Non-pigmented ciliary epithelial cell (primary cell): ENCODE results near the gene COL19A1.
"Not testable (repeated sequence)": the region's sequence is repeated elsewhere in the genome, so short reads cannot be mapped to it uniquely, and the experiment has no call there.

Experiments used
- DNase-seq: peaks from one replicate; pipeline ENCODE4 v3.0.0-alpha.2; 2010; ENCODE audit warnings: low read depth

Gene COL19A1

DNA sequence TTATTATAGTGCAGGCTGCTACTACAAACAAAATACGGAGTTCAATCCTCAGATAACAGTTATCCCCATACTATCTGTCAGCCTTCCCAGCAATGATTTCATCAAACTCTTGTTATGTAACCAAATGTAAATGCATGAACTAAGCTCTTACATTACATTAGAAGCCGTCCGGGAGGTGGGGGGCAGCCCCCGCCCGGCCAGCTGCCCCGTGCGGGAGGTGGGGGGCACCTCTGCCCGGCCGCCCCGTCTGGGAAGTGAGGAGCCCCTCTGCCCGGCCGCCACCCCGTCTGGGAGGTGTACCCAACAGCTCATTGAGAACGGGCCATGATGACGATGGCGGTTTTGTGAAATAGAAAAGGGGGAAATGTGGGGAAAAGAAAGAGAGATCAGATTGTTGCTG is 99.6 kb downstream of the COL19A1 start:
- DNase-seq: not testable (repeated sequence)

DNA sequence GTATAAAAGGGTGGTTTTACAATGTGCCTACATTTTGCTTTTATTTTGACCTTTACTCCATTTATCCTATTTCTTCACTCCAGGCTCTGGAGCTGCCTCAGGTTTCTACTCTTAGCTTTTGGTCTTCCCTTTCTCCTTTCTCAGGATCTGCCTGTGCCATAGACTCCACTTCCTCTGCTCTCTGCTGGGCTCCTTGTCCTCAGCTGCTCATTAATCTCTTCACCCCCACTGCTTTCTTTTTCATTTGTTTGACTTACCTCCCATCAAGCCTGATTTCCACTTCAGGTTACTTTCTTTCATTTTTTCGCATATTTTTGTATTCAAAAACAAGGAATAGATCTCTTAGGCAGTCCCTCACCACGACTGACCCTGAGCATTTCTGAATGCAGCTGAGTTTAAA is 106.8 kb downstream of the COL19A1 start:
- no peak for DNase-seq

DNA sequence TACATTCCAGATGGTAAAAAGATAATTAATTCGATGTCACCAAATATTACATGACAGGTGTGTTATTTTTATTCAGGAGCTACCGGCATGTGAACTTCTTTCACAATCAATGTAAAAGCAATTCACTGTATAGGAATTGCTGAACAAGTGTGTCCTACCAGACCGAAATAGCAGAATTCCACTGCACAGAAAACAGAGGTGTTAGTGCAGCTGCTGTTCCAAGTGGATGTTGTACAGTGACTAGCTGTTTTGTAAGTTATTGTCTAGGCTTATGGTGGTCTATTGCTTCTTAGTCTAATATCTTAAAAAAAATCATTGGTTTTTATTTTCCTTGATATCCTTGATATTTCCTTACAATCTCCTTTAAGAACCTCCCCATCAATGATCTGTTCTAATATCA is 107.4 kb downstream of the COL19A1 start:
- DNase-seq: no peak

DNA sequence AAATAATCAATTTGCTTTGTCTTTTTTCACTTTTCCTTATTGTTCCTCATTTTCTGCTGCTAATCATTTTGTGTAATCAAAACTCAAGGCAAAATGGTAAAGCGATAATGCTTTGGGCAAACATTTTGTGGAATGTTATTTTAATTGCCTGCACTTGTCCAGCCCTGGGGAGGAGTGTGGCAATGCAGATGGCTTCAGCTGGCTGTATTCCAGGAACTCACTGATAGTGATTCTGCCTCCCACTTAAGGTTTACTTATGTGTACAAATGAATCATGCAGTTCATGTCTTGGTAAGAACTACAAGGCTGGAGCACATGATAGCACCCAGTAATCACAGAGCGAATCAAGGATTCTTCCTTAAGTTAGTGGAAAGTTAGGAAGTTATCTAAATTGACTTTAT is 107.8 kb downstream of the COL19A1 start:
- peak; percentile 57 for DNase-seq

DNA sequence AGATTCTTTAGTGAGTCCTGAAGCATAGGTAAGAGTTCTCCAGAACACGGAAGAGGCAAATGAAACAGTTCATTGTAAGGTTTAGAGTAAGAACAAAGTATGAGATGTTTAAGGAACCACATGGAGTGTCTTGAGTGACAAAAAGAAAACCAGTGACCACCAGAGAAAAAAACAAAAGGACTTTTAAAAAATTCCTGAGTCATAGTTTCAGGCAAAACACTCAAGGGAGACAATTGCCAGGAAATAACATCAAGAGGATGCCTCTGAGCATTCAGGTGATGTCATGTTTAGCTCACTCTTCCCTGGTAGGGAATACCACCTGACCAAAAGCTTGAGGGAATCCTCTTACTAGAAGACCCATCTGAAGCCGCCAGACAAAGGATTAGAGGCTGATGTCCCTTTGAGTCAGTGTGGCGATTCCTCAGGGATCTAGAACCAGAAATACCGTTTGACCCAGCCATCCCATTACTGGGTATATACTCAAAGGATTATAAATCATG is 110.3 kb downstream of the COL19A1 start:
- no peak for DNase-seq

DNA sequence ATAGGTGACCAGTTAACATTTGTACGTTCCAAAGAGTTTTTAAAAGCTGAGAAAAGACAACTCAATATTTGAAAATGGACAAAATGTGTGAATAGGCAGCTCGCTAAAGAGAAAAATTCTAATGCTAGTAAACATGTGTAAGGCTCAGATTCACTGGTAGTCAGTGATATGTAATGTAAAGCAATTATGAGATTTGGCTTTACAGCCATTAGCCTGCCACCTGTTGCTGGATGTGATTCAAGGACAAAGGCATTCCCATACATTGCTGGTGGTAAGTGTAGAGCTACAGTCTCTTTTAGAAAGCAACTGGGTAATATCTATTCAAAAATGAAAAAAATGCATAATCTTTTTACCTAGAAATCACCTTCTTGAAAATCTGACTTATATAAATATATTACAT is 114.3 kb downstream of the COL19A1 start:
- no peak for DNase-seq

DNA sequence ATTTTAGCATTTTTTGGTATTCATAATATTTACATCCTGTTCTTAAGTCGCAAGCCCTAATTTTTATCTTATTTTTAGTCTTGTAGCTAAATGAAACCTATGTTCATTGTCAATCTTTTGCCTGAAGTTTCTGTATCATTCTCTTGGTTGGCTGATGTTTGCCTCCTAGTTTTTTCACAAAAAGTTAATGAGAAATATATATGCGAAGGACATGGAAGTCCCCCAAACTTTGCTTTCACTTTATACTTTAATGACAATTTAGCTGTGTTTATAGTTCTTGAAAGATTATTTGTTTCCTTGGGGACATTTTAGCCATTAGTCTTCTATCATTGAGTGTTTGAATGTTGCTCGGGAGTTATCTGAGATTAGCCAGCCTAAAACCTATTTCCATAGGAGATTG is 118.2 kb downstream of the COL19A1 start:
- DNase-seq: no peak

DNA sequence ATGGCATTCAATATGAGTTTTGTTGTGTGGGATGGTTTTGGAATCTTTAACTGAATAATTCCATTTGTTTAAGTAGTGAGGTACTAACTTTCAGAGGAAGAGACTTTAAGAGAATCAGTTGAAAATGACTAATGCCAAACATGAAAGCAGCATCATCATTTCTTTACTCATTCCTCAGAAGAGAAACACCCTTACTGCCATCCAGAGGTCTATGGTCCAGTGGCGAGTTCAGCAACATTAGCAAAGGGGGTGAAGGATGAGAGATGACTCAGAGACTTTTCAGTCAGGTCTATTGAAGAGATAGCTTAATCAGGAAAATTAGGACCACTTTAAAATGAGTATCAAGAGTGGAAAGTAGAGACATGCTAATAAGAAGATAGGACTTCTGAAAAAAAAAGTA is 118.8 kb downstream of the COL19A1 start:
- no peak for DNase-seq

DNA sequence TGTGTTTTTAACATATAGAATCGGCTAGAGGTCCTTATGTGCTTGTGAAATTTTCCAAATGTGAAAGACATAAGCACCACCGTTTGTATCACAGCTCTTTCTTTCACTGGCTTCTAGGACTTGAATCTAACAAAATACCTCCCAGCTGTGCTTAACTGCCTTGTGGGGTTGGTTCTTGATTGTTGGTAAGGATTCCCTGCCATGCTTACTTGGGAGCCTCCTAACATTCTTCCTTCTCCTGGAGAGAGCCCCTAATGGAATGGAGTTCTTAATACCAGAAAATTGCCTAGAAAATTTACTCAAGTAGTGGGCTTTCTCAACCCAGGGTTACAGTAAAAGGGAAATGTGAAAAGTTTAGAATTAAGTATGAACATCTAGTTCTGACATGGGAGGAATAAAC is 121.2 kb downstream of the COL19A1 start:
- no peak for DNase-seq

DNA sequence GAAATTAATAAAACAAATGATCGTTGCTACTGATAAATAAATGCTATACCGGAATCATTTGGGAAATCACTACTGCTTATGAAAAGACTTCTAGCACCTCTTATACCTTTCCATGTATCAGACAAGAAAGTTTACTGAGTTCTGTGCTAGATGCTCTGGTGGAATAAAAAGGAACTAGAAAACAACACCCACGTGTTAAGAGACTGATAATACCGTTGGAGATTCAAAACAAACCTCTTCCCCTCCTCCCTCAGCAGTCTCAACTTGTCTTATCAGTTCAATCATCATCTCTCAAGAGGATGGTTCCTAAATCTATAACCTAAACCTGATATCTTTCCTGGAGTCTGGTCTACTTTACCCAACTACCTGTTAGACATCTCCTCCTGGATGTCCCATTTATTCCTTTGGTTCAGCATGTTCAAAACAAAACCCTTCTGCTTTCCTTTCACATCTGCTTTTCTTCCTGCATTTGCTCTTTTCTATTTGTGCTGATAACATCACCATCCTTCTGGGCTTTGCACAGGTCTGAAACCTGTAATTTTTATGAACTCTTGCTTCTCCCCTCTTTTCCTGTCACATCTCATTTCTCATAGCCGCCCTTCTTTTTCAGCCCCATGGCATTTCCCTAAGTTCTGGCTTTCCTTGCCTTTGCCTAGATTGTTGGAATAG is 122.2 kb downstream of the COL19A1 start:
- no peak for DNase-seq

DNA sequence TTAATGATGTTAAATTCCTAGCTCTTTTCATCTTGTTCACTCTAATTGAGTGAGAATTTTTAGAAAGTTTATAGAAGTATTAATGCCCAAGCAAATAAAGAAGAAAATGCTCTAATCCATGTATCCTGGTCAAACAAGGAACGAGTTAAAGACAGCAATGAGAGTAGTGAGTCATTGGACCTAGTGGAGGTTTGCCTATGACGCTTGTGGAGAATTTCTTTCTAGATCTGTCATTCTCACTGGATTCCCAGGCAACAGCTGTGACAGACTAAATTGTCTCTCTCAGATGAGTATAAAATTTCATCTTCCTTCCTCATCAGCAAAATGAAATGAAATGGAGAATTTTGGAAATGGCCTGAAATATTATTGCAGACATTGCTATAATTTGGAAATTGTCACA is 127.9 kb downstream of the COL19A1 start:
- DNase-seq: no peak

DNA sequence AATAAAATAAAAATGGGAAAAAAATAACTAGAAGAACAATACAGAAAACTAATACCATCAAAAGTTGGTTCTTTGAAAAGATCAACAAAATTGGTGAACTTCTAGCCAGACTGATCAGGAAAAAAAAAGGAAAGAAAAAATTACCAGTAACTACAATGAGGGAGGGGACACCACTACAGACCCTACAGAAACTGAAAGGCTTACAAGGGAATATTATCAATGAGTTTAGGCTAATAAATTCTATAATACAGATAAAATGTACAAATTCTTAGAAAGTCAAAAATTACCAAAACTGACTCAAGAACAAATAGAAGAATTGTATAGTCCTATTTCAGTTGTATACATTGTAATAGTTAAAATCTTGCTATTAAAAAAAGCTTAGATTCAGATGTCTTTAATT is 141.8 kb downstream of the COL19A1 start:
- no peak for DNase-seq

DNA sequence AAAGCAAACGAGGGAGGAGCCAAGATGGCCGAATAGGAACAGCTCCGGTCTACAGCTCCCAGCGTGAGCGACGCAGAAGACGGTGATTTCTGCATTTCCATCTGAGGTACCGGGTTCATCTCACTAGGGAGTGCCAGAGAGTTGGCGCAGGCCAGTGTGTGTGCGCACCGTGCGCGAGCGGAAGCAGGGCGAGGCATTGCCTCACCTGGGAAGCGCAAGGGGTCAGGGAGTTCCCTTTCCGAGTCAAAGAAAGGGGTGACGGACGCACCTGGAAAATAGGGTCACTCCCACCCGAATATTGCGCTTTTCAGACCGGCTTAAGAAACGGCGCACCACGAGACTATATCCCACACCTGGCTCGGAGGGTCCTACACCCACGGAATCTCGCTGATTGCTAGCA is 144.0 kb downstream of the COL19A1 start:
- DNase-seq: not testable (repeated sequence)

DNA sequence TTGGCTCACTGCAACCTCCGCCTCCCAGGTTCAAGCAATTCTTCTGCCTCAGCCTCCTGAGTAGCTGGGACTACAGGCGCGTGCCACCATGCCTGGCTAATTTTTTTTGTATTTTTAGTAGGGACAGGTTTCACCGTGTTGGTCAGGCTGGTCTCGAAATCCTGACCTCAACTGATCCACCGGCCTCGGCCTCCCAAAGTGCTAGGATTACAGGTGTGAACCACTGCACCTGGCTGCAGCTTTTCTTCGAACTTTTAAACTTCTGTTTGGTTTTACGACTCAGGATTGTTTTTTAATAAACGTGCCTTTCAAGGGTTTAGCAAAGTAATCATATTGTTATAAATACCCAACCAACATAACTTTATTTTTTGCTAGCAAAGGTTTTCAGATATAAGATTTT is 156.8 kb downstream of the COL19A1 start:
- not testable (repeated sequence) for DNase-seq

DNA sequence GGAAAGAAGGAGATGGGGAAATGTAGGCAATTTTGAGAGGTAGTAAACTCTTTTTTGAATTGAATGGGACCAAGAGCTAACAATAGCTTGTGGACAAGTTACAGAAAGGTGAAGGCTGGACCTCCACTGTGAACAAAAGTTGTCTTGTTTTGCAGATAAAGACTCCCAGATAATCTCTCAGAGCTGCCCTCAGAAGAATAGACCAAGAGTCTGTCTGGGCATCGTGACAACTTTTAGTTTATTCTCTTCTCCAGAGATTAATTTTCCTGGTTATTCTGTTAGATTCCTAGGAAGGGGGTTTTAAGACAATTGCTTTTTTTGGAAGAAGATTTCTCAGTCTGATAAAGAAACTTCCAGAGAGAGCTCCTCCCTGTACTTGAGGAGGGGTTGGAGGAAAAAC is 161.9 kb downstream of the COL19A1 start:
- no peak for DNase-seq

DNA sequence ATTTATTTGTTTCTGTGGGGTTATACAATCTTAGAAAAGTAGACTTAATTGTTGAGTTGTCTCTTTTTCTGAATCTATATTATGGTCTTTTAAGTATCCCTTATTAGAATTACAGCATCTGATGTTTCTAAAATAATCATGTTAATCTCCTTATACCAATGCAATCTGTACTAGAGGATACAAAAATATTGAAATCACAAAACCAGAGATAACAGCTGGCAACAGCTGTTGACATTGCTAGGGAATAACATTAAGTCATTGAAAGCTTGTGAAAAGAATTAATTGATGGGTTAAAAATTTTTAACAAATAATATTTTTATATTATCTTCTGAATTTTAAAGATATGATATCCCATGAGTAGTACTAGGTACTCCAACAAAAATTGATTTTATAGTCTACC is 162.6 kb downstream of the COL19A1 start:
- DNase-seq: no peak

DNA sequence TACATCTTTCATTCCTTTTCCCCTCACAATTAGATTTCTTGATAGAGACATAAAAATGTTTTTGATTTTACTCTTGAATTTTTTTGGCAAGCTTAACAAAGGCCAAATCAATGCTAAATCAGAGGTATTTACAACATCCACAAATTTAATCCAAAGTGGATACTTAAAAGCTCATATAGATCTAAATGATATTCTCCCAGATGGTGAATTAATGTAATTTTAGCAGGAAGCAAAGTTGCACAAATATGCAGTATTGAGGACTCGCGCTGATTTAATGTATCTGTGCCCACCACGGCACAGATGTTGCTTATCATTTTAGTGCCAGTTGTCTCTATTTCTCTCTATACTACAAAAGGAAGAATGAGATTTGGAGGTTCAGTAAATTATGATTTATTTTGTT is 167.4 kb downstream of the COL19A1 start:
- DNase-seq: no peak

DNA sequence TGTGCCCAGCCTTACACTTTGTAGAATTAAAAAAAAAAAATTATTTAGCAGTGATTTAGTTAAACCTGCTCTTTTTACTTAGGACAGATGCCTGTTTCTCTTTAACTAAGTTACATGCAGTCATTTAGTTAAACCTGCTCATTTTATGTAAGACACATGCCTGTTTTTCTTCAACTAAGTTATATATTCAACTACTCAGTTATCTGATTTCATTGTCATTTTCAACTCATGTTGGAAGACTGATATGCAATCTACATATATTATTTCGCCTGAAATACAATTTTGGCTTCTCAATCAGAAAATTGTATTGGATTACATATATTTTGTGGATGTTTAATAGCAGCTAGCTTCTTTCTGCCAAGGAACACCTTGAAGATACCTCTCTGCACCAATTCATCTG is 171.1 kb downstream of the COL19A1 start:
- DNase-seq: no peak

DNA sequence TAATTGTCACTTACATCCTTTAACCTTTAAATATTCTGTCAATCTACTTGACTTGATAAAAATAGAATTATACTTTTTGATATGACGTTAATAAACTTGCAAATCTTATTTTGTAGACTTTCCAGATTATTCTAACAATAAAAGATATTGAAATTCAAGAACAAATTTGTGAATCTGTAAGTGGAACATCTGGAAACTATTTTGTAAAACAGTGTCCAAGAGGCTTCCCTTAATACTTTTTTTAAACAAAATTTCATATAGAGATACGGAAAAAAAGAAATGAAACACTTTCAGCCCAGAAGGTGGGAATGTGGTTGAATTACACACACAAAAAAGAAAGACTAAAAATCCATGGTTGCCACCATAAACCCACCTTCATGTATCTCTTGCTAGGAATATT is 174.4 kb downstream of the COL19A1 start:
- no peak for DNase-seq

DNA sequence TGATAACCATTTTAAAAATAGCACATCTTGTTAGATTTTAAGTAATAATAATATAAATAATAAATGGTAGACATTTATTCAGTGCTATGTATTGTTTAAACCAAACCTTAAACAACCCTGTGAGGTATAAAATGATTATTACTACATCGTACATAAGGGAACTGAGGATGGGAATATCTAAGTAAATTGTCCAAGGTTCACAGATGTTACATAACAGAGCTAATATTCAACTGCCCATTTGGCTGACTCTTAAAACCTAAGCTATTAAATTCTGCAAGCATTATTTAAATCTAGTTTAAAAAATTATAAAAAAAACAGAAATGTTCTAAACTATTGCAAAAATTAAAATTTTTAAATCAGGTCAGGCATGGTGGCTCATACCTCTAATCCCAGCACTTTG is 175.1 kb downstream of the COL19A1 start:
- DNase-seq: no peak

DNA sequence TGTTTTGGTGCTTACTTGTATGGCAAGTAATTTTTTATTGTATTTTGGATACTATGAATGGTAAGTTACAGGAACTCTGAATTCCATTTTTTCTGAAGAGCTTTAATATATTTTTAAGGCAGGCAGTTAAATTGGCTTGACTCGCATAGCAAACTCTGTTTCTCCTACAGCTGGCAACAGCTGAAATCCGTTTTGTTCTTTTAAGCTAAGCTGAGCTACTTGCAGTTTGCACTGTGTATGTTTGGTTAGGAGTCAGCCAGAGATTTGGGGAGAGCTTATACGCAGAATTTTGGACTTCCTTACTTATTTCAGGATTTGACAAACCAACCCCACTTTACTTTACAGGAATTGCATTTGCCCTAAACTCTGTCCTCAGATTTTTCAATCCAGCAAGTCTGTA is 179.1 kb downstream of the COL19A1 start:
- no peak for DNase-seq

DNA sequence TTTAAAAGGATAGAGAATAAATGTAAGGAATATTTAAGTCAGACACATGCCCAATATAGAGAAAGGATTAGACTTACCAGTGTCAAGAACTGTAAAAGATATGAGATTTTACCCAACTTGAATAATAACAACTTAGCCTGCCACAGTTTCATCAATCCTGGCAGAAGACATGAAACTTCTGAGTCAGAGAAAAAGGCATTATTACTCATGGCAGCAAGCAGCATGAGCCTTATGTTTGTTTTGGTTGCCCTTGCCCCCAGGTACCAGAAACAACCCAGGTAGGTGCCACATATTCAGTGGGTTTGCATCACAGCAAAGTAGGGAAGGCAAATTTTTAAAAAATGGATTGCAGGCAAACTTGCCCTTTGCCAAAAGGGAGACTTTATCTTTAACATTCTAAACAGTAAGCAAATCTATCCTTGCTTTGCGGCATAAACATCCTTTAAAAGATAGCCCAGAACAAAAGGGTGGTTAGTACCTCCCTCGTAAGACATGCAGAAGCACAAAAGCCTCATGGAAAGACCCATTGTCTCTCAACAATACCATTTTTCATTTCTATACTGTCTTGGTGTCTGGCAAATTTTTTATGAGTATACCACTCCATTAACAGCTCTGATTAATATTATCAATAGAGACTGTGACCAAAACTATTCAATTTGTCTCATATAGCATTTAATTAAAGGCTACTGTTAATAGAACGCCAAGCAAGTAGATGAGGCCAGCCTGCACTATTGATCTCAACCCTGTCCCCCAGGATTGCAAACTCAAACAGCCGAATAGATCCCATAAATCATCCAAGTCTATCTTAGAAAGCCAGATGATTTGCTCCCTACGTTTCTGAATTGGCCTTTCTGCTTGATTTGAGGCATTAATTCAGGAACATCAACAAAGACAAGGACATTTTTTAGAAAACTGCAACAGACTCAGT is 185.1 kb downstream of the COL19A1 start:
- no peak for DNase-seq

DNA sequence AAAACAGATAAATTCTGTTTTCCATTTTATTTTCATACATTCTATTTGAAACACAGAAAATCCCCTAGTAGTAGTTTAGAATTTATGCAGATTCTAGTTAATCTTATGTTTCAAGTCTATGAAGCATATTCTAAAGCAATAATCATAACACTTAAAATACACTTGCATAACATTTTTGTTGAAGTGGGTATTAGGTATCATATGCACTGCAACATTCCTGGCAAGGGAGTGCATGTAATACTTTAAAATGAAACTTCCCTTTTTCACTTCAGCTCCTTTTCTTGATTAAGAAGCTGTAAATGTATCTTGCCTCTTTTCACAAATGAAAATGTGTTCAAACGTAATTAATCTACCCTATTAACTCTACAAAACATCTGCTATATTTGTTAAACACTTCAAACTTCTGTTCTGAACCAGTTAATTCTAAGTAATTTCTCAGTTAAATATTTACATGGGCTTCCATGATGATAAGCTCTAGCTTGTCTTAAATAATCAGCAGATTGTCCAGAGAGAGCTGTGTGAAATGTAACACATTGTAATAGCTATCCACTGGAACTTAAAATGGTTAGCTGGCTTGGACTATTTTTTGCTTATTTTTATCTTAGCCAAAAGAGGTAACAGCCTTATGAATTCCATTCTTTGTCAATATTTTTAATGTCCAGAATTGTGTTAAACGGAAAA is 192.8 kb downstream of the COL19A1 start:
- no peak for DNase-seq
